ENCODE data around the gene SPAG9. TPM values are rescaled to one million over a fixed set of nuclear protein-coding genes. Genes with fewer than 3 reads are reported as not detected.

SPAG9 gene
- total and polyA plus RNA-seq, 5 donors from 2014 or later: 4.7 to 98.4 (median 6.0) TPM

- Mint-ChIP-seq H3K9me3 (peaks cover 0 to 1% (median 0%) of the 10 kb centered on the region in 7 donors), H3K27me3 (peaks cover 4% of the 10 kb centered on the region), H3K4me1 (peaks cover 12 to 77% (median 42%) of the 10 kb centered on the region in 4 donors), H3K36me3 (no peaks in the 10 kb centered on the region), H3K4me3 (no peak overlapping the region), H3K27ac (peak overlapping the region in 1 of 3 donors; percentile 52)
- H3K27me3 ChIP-seq (ENCODE audit: control insufficient read depth, insufficient read depth, low read length): no peaks in the 10 kb centered on the region
- no peak overlapping the region for H3K27ac ChIP-seq (ENCODE audit: insufficient read depth, low read length, poor library complexity, severe bottlenecking)
- H3K4me3 ChIP-seq (ENCODE audit: low read depth, low read length): no peak overlapping the region
- no peak for ATAC-seq (ENCODE audit: low read depth in 2 of 2)
- no peaks in the 10 kb centered on the region for H3K36me3 ChIP-seq (ENCODE audit: control insufficient read depth, insufficient read depth, low read length)
- peaks cover 66% of the 10 kb centered on the region for H3K4me1 ChIP-seq (ENCODE audit: control insufficient read depth, insufficient read depth, low read length, poor library complexity, severe bottlenecking)
- no peaks in the 10 kb centered on the region for H3K9me3 ChIP-seq (ENCODE audit: control insufficient read depth in 2 of 2, low read length in 2 of 2)
- DNase-seq: no peak
Observed at GRCh38 chr17:50913120-50913519, 207.5 kb downstream of the SPAG9 start.

Other genes with a start within 250 kb of the SPAG9 start
- gene NME1, start 32.7 kb upstream of the SPAG9 start, total RNA-seq: 14.1 TPM
- gene NME1, start 32.7 kb upstream of the SPAG9 start, polyA plus RNA-seq: 10 to 100 TPM; 46.3 to 72.3 (median 55.0) TPM
- gene NME2, start 45.5 kb upstream of the SPAG9 start, total RNA-seq: 167 TPM
- gene NME2, start 45.5 kb upstream of the SPAG9 start, polyA plus RNA-seq: 100 to 1,000 TPM; 304 to 341 (median 328) TPM
- 27.4 TPM for gene MBTD1, start 139.2 kb upstream of the SPAG9 start, total RNA-seq
- gene MBTD1, start 139.2 kb upstream of the SPAG9 start, polyA plus RNA-seq: 1 to 10 TPM; 4.3 to 8.2 (median 5.8) TPM
- gene UTP18, start 139.7 kb upstream of the SPAG9 start, total RNA-seq: 55.8 TPM
- 10 to 100 TPM; 50.2 to 56.7 (median 54.2) TPM for gene UTP18, start 139.7 kb upstream of the SPAG9 start, polyA plus RNA-seq

Measured in CD4-positive, CD25-positive, alpha-beta regulatory T cell (primary cell).